DMS53 (cell line): ENCODE results near the gene LTB4R.

Experiments
- DNase-seq: peaks from one replicate; lab custom pipeline; 2025; lab: John Stamatoyannopoulos, UW

Gene LTB4R

DNA sequence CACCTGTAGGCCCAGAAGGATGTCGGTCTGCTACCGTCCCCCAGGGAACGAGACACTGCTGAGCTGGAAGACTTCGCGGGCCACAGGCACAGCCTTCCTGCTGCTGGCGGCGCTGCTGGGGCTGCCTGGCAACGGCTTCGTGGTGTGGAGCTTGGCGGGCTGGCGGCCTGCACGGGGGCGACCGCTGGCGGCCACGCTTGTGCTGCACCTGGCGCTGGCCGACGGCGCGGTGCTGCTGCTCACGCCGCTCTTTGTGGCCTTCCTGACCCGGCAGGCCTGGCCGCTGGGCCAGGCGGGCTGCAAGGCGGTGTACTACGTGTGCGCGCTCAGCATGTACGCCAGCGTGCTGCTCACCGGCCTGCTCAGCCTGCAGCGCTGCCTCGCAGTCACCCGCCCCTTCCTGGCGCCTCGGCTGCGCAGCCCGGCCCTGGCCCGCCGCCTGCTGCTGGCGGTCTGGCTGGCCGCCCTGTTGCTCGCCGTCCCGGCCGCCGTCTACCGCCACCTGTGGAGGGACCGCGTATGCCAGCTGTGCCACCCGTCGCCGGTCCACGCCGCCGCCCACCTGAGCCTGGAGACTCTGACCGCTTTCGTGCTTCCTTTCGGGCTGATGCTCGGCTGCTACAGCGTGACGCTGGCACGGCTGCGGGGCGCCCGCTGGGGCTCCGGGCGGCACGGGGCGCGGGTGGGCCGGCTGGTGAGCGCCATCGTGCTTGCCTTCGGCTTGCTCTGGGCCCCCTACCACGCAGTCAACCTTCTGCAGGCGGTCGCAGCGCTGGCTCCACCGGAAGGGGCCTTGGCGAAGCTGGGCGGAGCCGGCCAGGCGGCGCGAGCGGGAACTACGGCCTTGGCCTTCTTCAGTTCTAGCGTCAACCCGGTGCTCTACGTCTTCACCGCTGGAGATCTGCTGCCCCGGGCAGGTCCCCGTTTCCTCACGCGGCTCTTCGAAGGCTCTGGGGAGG, at the start of gene LTB4R:
Gene LTB4R (plus strand): TSS at position 857 of the 959 bp plus-strand sequence. CDS start 4,150 bp downstream, outside the sequence.
- DNase-seq: peak; percentile 94

- no peak for DNase-seq
Measured at GRCh38 chr14:24261969-24262327, 49.4 kb upstream of the LTB4R start.

- no peak for DNase-seq
Measured at GRCh38 chr14:24262821-24263733, 48.2 kb upstream of the LTB4R start, which contains the start of gene TGM1. TSS of gene TGM1 (minus strand) at chr14:24263177. CDS start at chr14:24262352, 825 bp downstream.

- DNase-seq: no peak
Measured at GRCh38 chr14:24263848-24264247, 47.5 kb upstream of the LTB4R start.

DNA sequence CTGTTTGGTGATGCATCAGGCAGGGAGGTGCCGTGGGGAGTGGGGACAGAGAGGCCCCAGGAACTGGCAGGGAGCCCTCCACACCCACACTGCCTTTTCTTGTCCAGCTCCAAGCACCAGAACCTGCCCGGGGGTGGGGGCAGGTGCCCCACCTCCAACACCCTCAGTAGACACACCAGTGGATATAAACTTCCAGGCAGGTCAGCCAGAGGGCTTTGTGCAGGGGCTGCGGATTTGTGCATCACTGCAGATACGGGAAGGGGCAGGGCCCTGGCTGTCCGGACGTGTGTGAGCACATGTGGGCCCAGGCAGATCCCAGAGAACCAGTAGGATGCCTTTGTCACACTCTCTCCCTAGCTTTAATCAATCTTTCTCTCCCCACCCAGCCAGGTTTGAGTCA, 47.0 kb upstream of the LTB4R start:
- DNase-seq: no peak

DNA sequence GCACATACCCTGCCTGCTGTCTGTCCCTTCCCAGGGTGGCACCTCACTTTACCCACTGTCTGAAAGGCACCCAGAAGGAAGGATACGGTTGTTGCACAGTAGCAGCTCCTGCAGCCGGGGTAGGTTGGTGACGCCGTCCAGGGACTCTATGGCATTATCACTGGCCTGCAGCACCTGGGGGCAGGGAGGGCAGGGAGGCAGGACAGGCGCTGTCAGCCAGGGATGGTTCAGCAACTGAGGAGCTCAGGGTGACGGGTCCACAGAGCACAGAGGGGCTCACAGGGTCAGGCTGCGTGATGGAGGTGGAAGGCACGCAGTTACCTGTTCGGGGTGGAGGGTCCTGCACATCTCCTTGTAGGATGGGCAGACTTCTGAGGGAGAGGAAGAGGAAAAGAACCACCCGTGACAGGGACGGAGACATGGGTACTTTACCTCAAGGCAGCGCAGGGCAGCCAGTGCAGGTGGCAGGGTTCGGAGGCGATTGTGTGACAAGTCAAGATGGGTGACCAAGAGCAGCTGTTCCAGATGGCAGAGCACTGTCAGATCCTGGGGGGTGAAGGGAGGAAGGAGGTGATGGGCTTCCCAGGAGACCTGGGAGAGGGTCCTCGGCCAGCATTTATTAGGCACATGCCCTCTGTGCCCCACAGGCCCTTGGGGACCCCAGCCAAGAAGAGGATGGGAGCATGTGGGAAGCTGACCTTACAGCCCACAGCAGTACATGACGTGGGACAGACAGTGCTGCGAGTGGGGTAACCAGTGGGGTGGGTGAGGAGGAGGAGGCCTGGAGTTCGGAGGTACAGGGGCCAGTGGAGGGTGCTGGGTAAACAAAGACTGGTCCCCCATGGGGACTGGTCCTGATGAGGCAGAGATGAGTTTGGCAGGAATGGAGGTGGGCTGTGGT, 44.7 kb upstream of the LTB4R start:
- DNase-seq: no peak

GRCh38 chr14:24267516-24267915, 43.8 kb upstream of the LTB4R start:
- DNase-seq: no peak

DNA sequence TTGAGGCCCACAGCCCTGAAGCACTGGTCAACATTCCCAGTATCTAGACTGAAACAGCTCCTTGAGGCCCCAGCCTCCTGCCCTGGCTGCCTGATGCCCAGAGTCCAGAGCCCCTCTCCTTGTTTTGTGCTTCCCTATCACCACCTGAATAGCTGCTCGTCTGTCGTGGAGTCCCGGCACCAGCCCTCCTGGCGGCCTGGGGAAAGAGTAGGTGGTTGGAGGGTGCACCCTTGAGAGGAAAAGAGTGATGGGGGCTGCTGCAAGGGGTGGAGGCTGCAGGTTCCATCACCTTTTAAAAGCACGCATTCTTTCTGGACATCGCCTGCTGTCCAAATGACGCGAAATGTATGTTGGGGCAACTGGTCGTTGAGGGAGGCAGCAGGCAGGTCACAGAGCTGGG, 43.1 kb upstream of the LTB4R start:
- no peak for DNase-seq

- no peak for DNase-seq
Measured at GRCh38 chr14:24269368-24269767, 41.9 kb upstream of the LTB4R start.

GRCh38 chr14:24269910-24270536, 41.3 kb upstream of the LTB4R start:
- DNase-seq: no peak

- peak; percentile 63 for DNase-seq
Measured at GRCh38 chr14:24270537-24271133, 40.7 kb upstream of the LTB4R start.

- peak; percentile 96 for DNase-seq
Measured at GRCh38 chr14:24271134-24271833, 40.0 kb upstream of the LTB4R start, which contains the start of gene RABGGTA. TSS of gene RABGGTA (minus strand) at chr14:24271597. CDS start at chr14:24271115, 482 bp downstream.

DNA sequence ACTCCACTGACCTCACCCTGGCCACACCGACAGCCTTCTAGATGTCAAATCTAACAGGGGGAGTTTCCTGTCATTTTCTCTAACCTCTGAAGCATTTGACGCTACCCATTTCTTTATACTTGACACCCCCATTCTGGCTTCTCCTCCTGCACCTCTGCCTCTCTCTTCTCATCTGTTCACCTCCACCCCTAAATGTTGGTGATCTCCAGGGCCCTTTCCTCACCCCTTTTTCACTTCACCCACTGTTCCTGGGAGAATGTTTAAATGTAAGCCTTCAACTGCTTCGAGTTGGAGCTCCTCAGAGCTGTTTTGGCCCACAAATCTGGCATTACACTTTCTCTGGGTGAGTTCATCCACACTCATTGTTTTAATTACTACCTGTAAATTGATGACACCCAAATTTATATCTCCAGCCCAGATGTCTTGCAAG, 39.5 kb upstream of the LTB4R start:
- DNase-seq: no peak

- no peak for DNase-seq
Measured at GRCh38 chr14:24272467-24272866, 38.8 kb upstream of the LTB4R start.

- peak; percentile 26 for DNase-seq
Measured at GRCh38 chr14:24273422-24273998, 37.8 kb upstream of the LTB4R start.

DNA sequence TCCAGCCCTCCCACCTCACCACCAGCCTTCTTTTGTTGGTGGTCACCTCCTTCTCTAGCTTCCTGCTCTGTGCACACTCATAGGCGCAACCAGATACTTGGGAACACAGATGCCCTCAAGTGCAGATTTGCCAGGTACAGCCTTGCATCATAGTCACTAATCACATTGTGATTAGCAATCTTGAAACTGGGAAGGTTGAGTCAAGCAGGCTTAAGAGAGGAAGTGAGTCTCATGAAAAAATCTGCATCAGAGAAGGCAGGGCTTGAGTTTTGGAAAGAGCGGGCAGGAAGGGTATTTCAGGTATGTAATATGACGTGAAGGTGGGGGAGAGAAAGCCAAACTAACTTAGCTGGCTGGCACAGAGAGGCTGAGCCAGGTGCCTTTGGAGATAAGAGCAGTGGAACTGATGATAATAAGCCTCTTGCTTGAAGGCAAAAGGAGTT, 37.2 kb upstream of the LTB4R start:
- DNase-seq: no peak

- no peak for DNase-seq
Measured at GRCh38 chr14:24277071-24277470, 34.2 kb upstream of the LTB4R start.

DNA sequence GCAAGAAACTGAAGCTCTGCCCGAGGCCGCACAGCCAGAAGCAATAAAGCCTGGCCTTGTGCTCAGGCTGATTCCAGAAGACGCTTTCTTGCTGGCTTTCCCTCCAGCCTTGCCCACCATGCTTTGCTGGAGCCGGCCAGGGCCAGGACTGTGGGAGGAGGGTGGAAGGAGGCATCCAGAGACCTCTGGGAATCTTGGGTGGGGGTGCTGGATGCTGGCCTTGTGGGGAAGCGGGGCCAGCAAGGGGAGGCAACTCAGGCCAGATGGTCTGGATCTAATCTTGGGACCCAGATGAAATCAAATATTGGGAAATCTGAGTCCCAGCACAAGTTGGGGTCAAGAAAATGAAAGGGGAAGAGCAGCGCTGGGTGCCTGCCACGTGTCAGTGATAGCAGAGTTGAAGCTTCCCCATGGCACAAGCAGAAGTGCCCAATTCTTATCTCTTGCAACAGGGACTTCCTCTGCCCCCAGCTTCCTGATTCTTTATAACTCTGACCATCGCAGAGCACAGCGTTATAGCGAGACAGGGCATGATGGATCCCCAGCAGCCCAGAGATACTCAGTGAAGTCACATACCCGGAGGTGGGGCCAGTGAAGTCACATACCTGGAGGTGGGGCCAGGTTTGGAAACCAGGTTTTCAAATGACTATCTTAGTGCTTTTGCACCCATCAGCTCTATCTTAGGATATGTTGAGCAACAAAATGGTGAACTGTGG, 33.5 kb upstream of the LTB4R start:
- no peak for DNase-seq

- no peak for DNase-seq
Measured at GRCh38 chr14:24278424-24278823, 32.9 kb upstream of the LTB4R start.
